Measurements from ENCODE around the gene HLA-C.

Gene HLA-C

DNA sequence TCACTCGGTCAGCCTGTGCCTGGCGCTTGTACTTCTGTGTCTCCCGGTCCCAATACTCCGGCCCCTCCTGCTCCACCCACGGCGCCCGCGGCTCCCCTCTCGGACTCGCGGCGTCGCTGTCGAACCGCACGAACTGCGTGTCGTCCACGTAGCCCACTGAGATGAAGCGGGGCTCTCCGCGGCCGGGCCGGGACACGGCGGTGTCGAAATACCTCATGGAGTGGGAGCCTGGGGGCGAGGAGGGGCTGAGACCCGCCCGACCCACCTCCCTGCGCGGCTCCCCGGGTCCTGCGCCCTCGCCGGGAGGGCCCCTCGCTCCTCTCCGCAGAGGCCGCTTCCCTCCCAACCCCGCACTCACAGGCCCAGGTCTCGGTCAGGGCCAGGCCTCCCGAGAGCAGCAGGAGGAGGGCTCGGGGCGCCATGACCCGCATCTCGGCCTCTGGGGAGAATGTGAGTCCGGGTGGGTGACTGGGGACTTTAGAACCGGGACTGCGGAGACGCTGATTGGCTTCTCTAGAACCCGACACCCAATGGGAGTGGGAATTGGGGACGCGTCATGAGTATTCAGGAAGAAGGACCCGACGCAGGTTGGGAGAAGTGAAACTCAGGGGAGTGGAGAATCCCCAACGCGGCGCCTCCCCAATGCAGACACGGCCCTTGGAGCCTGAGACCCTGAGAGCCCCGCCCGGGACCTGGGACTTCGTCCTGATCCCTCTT, at the start of gene HLA-C:
Gene HLA-C (minus strand): TSS at position 452 of the 717 bp plus-strand sequence. CDS start 21 bp downstream, at position 431.
- H3K36me3 ChIP-seq (ENCODE audit: control insufficient read depth, insufficient read depth, low read length) = peaks cover 9% of the 10 kb centered on the region; the same call in 1 of the 2 replicates
- no peaks in the 10 kb centered on the region for H3K9me3 ChIP-seq (ENCODE audit: control insufficient read depth, insufficient read depth, low read length)
- peak within 1 kb of the TSS; percentile 18; the same call in 1 of the 2 replicates for H3K9ac ChIP-seq (ENCODE audit: low read depth, low read length)
- peaks cover 5% of the 10 kb centered on the region; the same call in 1 of the 2 replicates for H3K4me1 ChIP-seq (ENCODE audit: control insufficient read depth, insufficient read depth, low read length)
- no peak within 1 kb of the TSS for H3K27ac ChIP-seq (ENCODE audit: low read depth, low read length)
- H3K4me3 ChIP-seq (ENCODE audit: low read depth, low read length) = peak within 1 kb of the TSS; percentile 66
- H3K27me3 ChIP-seq (ENCODE audit: control insufficient read depth, insufficient read depth, low read length) = peaks cover 18% of the 10 kb centered on the region

DNA sequence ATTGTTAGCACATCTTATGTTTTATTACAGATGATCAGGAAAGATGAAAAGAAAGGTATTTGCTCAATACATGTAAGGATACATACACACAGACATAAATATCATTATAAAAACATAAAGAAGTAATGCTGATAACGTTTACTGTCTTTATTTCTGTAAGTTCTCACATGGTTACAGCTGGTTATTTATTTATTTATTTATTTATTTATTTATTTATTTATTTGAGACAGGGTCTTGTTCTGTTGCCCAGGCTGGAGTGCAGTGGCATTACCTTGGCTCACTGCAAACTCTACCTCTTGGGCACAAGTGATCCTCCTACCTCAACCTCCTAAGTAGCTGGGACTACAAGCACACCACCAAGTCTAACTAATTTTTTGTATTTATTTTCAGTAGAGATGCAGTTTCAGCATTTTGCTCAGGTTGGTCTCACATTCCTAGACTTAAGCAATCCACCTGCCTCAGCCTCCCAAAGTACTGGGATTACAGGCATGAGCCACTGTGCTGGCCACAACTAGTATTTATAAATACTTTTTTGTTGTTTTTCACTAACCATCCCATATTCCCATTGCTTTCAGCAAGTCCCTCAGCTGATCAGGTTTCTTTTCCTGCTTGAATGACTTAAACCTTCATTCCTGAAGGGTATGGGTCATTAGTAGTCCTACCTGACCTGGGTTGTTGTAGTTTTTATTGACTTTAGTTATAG, 49.3 kb upstream of the HLA-C start:
- H3K4me1 ChIP-seq (ENCODE audit: control insufficient read depth, insufficient read depth, low read length) = no peaks in the 10 kb centered on the region
- no peak overlapping the region for H3K27ac ChIP-seq (ENCODE audit: low read depth, low read length)
- no peaks in the 10 kb centered on the region for H3K9me3 ChIP-seq (ENCODE audit: control insufficient read depth, insufficient read depth, low read length)
- H3K27me3 ChIP-seq (ENCODE audit: control insufficient read depth, insufficient read depth, low read length) = no peaks in the 10 kb centered on the region
- H3K9ac ChIP-seq (ENCODE audit: low read depth, low read length) = no peak overlapping the region
- no peak overlapping the region for H3K4me3 ChIP-seq (ENCODE audit: low read depth, low read length)
- no peaks in the 10 kb centered on the region for H3K36me3 ChIP-seq (ENCODE audit: control insufficient read depth, insufficient read depth, low read length)

DNA sequence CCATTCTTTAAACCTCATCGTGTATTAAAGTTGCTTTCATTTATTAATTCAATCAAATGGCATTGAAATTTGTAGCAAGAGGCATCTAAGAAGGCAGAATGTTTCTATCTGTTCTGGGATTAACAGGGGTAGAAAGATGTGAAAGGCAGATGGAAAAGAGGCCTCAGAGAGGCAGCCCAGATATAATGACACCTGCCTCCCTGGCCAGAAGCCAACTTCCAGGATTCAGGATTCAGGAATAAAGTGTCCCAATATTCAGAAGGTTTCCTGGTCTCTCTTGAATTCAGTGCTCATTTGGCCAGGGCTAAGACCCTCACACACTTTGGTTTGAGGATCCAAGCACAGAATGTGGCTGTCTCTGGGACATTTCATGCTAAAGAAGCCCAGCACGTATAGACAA, 45.1 kb upstream of the HLA-C start:
- no peaks in the 10 kb centered on the region; the same call in 1 of the 2 replicates for H3K27me3 ChIP-seq (ENCODE audit: control insufficient read depth, insufficient read depth, low read length)
- no peak overlapping the region for H3K9ac ChIP-seq (ENCODE audit: low read depth, low read length)
- no peaks in the 10 kb centered on the region for H3K4me1 ChIP-seq (ENCODE audit: control insufficient read depth, insufficient read depth, low read length)
- H3K27ac ChIP-seq (ENCODE audit: low read depth, low read length) = no peak overlapping the region
- no peaks in the 10 kb centered on the region for H3K9me3 ChIP-seq (ENCODE audit: control insufficient read depth, insufficient read depth, low read length)
- H3K4me3 ChIP-seq (ENCODE audit: low read depth, low read length) = no peak overlapping the region
- H3K36me3 ChIP-seq (ENCODE audit: control insufficient read depth, insufficient read depth, low read length) = no peaks in the 10 kb centered on the region

DNA sequence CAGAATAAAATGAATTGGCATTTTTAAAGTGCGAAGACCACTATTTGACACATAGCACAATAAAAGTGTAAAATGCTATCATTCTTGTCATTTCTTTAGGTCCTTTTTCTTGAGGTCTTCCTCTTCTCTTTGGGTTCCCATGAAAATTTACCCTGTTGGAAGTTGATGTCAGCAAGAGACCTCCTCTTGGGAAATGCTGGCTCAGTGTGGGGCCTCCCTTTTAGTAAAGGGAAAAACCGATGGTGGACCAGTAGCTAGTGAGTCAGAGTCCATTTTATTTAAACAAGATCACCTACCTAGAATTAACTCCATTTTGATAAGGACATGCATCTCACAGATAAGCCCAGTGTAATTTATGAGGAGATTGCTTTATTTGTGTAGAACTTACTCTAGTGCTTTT, 37.7 kb upstream of the HLA-C start:
- peaks cover 7% of the 10 kb centered on the region for H3K27me3 ChIP-seq (ENCODE audit: control insufficient read depth, insufficient read depth, low read length)
- no peaks in the 10 kb centered on the region for H3K4me1 ChIP-seq (ENCODE audit: control insufficient read depth, insufficient read depth, low read length)
- H3K27ac ChIP-seq (ENCODE audit: low read depth, low read length) = no peak overlapping the region
- H3K9ac ChIP-seq (ENCODE audit: low read depth, low read length) = no peak overlapping the region
- no peaks in the 10 kb centered on the region for H3K9me3 ChIP-seq (ENCODE audit: control insufficient read depth, insufficient read depth, low read length)
- no peak overlapping the region for H3K4me3 ChIP-seq (ENCODE audit: low read depth, low read length)
- no peaks in the 10 kb centered on the region for H3K36me3 ChIP-seq (ENCODE audit: control insufficient read depth, insufficient read depth, low read length)

DNA sequence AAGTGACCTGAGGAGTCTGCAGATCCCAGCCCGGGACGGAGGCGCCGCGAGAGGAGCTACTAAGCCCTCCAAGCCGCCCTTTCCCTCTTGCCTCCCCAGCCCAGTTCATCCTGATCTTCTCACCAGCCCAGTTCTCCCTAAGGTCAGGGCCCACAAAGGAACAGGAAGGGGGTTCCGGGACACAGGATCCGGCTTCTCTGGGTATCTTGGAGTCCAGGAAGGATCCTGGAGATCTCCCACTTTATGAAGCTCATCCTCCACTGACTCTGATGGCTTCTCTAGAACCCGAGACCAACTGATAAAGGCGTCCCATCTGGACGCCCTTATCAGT, 36.9 kb upstream of the HLA-C start:
- Histone ChIP-seq H3K36me3 (ENCODE audit: control insufficient read depth, insufficient read depth, low read length) (no peaks in the 10 kb centered on the region), H3K27me3 (ENCODE audit: control insufficient read depth, insufficient read depth, low read length) (peaks cover 7% of the 10 kb centered on the region), H3K9me3 (ENCODE audit: control insufficient read depth, insufficient read depth, low read length) (no peaks in the 10 kb centered on the region), H3K27ac (ENCODE audit: low read depth, low read length) (no peak overlapping the region), H3K4me3 (ENCODE audit: low read depth, low read length) (peak overlapping the region; percentile 56; the same call in 1 of the 2 replicates), H3K9ac (ENCODE audit: low read depth, low read length) (no peak overlapping the region), H3K4me1 (ENCODE audit: control insufficient read depth, insufficient read depth, low read length) (no peaks in the 10 kb centered on the region)

DNA sequence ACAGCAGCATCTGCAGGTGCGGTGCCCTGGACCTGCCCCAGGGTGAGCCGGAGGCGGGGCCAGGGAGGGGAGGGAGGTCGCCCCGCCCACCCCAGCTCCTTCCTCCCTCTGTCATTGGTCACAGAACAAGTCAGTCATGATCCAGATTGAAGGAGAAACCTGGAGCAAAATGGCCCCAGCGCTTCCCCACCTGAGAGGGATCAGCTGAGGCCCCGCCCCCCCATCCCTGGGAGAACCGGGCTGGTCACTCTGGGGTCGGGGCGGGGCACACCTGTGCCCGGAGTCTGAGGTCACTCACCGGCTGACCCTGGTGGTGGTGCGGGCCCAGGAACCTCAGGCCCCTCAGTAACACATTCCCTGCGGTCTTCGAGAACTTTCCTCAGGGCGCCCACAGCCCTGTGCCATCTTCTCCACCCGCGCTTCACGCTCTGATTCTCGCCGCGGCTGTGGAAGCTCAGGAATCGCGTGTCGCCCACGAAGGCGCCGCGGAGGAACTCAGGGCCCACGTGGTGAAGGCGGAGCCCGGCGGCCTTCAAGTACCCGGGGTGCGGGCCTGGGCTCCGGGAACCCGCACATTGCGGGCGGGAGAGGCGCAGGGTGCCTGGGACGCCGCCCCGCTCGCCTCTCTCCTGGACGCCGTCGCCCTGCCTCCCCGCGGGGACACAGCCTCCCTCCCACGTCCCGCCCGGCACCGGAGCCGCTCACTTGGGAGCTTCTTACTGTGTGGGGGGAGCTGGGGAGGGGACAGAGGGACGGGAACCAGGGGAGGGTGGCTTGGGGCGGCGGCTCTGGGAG, 36.4 kb upstream of the HLA-C start:
- Histone ChIP-seq H3K27me3 (ENCODE audit: control insufficient read depth, insufficient read depth, low read length) (peaks cover 7% of the 10 kb centered on the region), H3K9ac (ENCODE audit: low read depth, low read length) (no peak overlapping the region), H3K9me3 (ENCODE audit: control insufficient read depth, insufficient read depth, low read length) (no peaks in the 10 kb centered on the region), H3K36me3 (ENCODE audit: control insufficient read depth, insufficient read depth, low read length) (no peaks in the 10 kb centered on the region), H3K4me1 (ENCODE audit: control insufficient read depth, insufficient read depth, low read length) (no peaks in the 10 kb centered on the region), H3K4me3 (ENCODE audit: low read depth, low read length) (peak overlapping the region; percentile 56), H3K27ac (ENCODE audit: low read depth, low read length) (no peak overlapping the region)

DNA sequence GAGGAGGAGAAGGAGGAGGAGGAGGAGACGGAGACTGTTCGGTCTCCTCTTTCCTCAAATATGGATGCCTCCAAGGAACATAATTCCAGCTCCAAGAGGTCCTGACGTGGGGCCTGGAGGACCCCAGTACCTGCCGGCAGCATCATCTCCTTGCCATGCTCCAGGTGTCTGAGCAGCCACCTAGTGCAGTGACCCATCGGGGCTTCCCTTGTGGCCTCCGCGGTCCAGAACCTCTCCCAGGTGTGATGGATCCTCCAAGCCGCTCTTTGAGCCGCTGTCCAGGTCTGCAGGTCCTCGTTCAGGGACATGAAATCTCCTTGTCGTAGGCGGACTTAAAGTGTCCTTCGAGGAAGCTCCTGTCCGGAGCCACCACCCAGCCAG, 35.8 kb upstream of the HLA-C start:
- no peak overlapping the region for H3K27ac ChIP-seq (ENCODE audit: low read depth, low read length)
- H3K9me3 ChIP-seq (ENCODE audit: control insufficient read depth, insufficient read depth, low read length) = no peaks in the 10 kb centered on the region
- peaks cover 7% of the 10 kb centered on the region for H3K27me3 ChIP-seq (ENCODE audit: control insufficient read depth, insufficient read depth, low read length)
- no peaks in the 10 kb centered on the region for H3K4me1 ChIP-seq (ENCODE audit: control insufficient read depth, insufficient read depth, low read length)
- no peak overlapping the region for H3K4me3 ChIP-seq (ENCODE audit: low read depth, low read length)
- H3K36me3 ChIP-seq (ENCODE audit: control insufficient read depth, insufficient read depth, low read length) = no peaks in the 10 kb centered on the region
- no peak overlapping the region for H3K9ac ChIP-seq (ENCODE audit: low read depth, low read length)

DNA sequence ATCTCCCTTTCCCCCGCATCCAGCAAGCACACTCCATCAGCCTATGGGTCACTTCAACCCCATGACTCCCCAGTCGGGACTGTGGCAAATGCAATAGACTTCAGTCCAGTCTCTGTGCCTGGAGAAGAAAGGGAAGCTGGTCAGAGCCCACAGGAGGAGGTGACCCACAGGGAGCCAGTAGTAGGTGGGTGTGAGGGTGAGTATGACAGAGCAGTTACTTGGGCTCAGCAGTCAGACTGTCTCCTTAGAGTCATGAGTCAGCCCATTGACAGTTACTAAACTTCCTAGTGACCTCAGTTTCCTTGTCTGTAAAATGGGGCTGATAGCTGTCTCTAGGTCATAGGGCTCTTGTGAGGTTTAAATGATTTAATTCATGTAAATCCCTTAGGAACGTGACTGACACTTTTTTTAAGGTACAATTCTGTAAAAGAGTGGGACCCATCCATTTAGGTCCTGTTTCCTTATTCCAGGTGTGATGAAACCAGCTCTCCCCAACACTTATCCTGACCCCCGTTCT, 33.9 kb upstream of the HLA-C start:
- Histone ChIP-seq H3K9ac (ENCODE audit: low read depth, low read length) (no peak overlapping the region), H3K36me3 (ENCODE audit: control insufficient read depth, insufficient read depth, low read length) (no peaks in the 10 kb centered on the region), H3K27ac (ENCODE audit: low read depth, low read length) (no peak overlapping the region), H3K4me1 (ENCODE audit: control insufficient read depth, insufficient read depth, low read length) (no peaks in the 10 kb centered on the region), H3K27me3 (ENCODE audit: control insufficient read depth, insufficient read depth, low read length) (peaks cover 7% of the 10 kb centered on the region), H3K4me3 (ENCODE audit: low read depth, low read length) (no peak overlapping the region), H3K9me3 (ENCODE audit: control insufficient read depth, insufficient read depth, low read length) (no peaks in the 10 kb centered on the region)

DNA sequence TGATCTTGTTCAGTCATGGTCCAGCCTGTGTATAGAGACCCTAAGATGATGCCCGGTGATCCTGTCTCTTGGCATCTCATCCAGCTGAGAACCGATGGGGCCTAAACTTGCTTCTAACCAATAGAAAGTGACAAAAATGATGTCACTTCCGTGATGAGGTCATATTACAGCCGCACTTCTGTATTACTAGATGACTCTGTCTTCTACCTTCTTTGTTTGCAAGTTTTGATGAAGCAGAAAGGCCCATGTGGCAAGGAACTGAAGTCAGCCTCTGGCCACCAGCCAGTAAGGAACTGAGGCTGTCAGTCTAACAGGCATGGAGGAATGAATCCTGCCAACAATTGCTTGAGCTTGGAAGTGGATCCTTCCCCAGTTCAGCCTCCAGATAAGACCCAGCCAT, 32.8 kb upstream of the HLA-C start:
- no peaks in the 10 kb centered on the region for H3K4me1 ChIP-seq (ENCODE audit: control insufficient read depth, insufficient read depth, low read length)
- no peak overlapping the region for H3K27ac ChIP-seq (ENCODE audit: low read depth, low read length)
- H3K9ac ChIP-seq (ENCODE audit: low read depth, low read length) = no peak overlapping the region
- no peak overlapping the region for H3K4me3 ChIP-seq (ENCODE audit: low read depth, low read length)
- no peaks in the 10 kb centered on the region for H3K9me3 ChIP-seq (ENCODE audit: control insufficient read depth, insufficient read depth, low read length)
- no peaks in the 10 kb centered on the region for H3K36me3 ChIP-seq (ENCODE audit: control insufficient read depth, insufficient read depth, low read length)
- H3K27me3 ChIP-seq (ENCODE audit: control insufficient read depth, insufficient read depth, low read length) = peaks cover 7% of the 10 kb centered on the region

DNA sequence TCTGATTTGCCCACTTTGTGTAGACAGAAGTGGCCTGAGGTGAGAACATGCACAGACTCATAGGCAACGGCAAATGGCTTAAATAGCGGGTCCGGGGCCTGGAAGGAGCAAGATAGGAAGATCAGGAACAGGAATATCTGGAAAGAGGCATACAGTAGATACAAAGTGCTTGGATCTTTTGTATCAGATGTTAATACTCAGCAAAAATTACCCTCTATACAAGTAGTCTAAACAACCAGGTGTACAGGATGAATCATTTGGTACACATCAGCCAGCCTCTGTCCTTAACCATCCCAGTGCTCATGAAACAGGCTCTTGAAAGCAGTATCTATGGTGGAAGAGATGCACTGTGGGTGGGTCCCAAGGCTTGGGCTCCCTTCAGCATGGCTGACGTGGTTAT, 28.9 kb upstream of the HLA-C start:
- Histone ChIP-seq H3K27me3 (ENCODE audit: control insufficient read depth, insufficient read depth, low read length) (no peaks in the 10 kb centered on the region; the same call in 1 of the 2 replicates), H3K9me3 (ENCODE audit: control insufficient read depth, insufficient read depth, low read length) (no peaks in the 10 kb centered on the region), H3K9ac (ENCODE audit: low read depth, low read length) (no peak overlapping the region), H3K27ac (ENCODE audit: low read depth, low read length) (no peak overlapping the region), H3K36me3 (ENCODE audit: control insufficient read depth, insufficient read depth, low read length) (no peaks in the 10 kb centered on the region), H3K4me3 (ENCODE audit: low read depth, low read length) (no peak overlapping the region), H3K4me1 (ENCODE audit: control insufficient read depth, insufficient read depth, low read length) (no peaks in the 10 kb centered on the region)
